ENCODE results near the gene BABAM2. TPM values are rescaled to one million over a fixed set of nuclear protein-coding genes. Genes with fewer than 3 reads are reported as not detected.

BABAM2 gene
- total RNA-seq, 4 donors from 2014 or later, result 33.3 to 48.9 (median 37.9) TPM

DNA sequence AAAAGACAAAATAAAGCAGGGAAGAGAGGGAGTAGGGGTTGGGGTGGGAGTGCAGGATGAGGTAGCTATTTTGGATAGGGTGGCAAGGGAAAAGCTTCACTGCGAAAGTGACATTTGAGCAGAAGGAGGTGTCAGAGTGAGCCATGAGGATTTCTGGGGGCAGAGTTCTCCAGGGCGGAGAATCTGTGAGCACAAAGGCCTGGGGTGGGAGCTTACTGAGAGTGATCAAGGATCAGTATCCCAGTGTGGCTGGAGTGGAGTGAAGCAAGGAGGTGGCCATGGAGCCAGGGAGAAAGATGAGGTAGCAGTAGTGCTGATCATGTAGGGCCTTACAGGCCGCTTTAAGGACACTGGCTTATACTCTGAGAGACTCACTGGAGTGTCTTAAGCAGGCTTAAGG lies 291.3 kb downstream of the BABAM2 start:
- in situ Hi-C loops (cut with MboI; ENCODE audit: low pct_ligation_motif_present in 1 of 4, low pct_unique_long_range_greater_than_20kb in 1 of 4, low sequenced_read_pairs in 3 of 4) (no loop called here), intact Hi-C loops (cut with DNase I; ENCODE audit: low total_unique reads) (no loop called here)
- no peaks in the 10 kb centered on the region for H3K4me1 ChIP-seq
- no peak for TF ChIP-seq POLR2AphosphoS5 (IDR thresholded peaks at IDR 0.05)
- no peak for TF ChIP-seq POLR2A (IDR thresholded peaks at IDR 0.05)
- no peak for TF ChIP-seq EP300 (IDR thresholded peaks at IDR 0.05; ENCODE audit: low read depth)
- TF ChIP-seq CTCF (IDR thresholded peaks at IDR 0.05), result no peak
- H3K36me3 ChIP-seq, result peaks cover 0 to 4% (median 0%) of the 10 kb centered on the region in 4 donors
- no peak overlapping the region for H3K4me3 ChIP-seq
- WGBS, 2 donors (ENCODE audit: low coverage in 1 of 2), result 78 to 94% methylated on average over 1 to 3 of the region's 3 CpGs
- H3K27me3 ChIP-seq, result no peaks in the 10 kb centered on the region
- no peak overlapping the region for H3K27ac ChIP-seq
- peaks cover 0 to 4% of the 10 kb centered on the region in 2 donors for H3K9me3 ChIP-seq
- DNase-seq, result no peak

GRCh38 chr2:28182348-28182747 lies 291.8 kb downstream of the BABAM2 start:
- WGBS, 2 donors (ENCODE audit: low coverage in 1 of 2), result 85 to 89% methylated on average over 3 to 6 of the region's 6 CpGs
- no peaks in the 10 kb centered on the region for H3K4me1 ChIP-seq
- intact Hi-C loops (cut with DNase I; ENCODE audit: low total_unique reads) (no loop called here), in situ Hi-C loops (cut with MboI; ENCODE audit: low pct_ligation_motif_present in 1 of 4, low pct_unique_long_range_greater_than_20kb in 1 of 4, low sequenced_read_pairs in 3 of 4) (no loop called here)
- no peak overlapping the region for H3K27ac ChIP-seq
- no peak overlapping the region for H3K4me3 ChIP-seq
- DNase-seq, result no peak
- no peaks in the 10 kb centered on the region for H3K27me3 ChIP-seq
- TF ChIP-seq EP300 (IDR thresholded peaks at IDR 0.05; ENCODE audit: low read depth) (no peak), POLR2AphosphoS5 (IDR thresholded peaks at IDR 0.05) (no peak), POLR2A (IDR thresholded peaks at IDR 0.05) (no peak), CTCF (IDR thresholded peaks at IDR 0.05) (no peak)
- no peaks in the 10 kb centered on the region for H3K36me3 ChIP-seq
- H3K9me3 ChIP-seq, result no peaks in the 10 kb centered on the region

- TF ChIP-seq EP300 (IDR thresholded peaks at IDR 0.05; ENCODE audit: low read depth), result no peak
- TF ChIP-seq POLR2A (IDR thresholded peaks at IDR 0.05), result no peak
- no peak for TF ChIP-seq CTCF (IDR thresholded peaks at IDR 0.05)
- TF ChIP-seq POLR2AphosphoS5 (IDR thresholded peaks at IDR 0.05), result no peak
- Histone ChIP-seq H3K4me1 (no peaks in the 10 kb centered on the region), H3K4me3 (no peak overlapping the region), H3K27ac (no peak overlapping the region), H3K36me3 (no peaks in the 10 kb centered on the region), H3K27me3 (no peaks in the 10 kb centered on the region), H3K9me3 (no peaks in the 10 kb centered on the region)
- intact Hi-C loops (cut with DNase I; ENCODE audit: low total_unique reads), result no loop called here
- 61 to 89% methylated on average over 5 of the region's 5 CpGs for WGBS, 2 donors (ENCODE audit: low coverage in 1 of 2)
- in situ Hi-C loops (cut with MboI; ENCODE audit: low pct_ligation_motif_present in 1 of 4, low pct_unique_long_range_greater_than_20kb in 1 of 4, low sequenced_read_pairs in 3 of 4), result no loop called here
- no peak for DNase-seq
These were observed 294.6 kb downstream of the BABAM2 start for GRCh38 chr2:28185153-28185552.

DNA sequence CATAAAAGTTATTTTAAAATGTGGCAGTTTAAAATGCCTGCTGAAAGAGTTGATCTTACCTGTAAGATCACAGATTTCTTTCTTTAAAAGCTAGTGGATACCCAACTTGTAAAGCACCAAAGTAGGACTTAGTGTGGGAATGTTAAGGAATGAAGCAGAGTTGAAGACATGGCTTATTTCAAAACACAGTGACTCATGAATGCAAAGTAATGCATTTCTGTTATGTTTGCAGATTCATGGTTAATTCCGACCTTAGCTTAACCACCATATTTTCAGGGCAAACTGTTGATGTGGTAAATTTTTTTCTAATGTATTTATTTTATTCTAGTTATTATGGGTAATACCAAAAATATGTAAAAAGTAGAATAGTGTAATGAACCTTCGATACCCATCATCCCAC lies 295.4 kb downstream of the BABAM2 start:
- DNase-seq, result no peak
- no peak overlapping the region for H3K27ac ChIP-seq
- in situ Hi-C loops (cut with MboI; ENCODE audit: low pct_ligation_motif_present in 1 of 4, low pct_unique_long_range_greater_than_20kb in 1 of 4, low sequenced_read_pairs in 3 of 4), result no loop called here
- no peak overlapping the region for H3K4me3 ChIP-seq
- no peaks in the 10 kb centered on the region for H3K36me3 ChIP-seq
- no peaks in the 10 kb centered on the region for H3K4me1 ChIP-seq
- no peaks in the 10 kb centered on the region for H3K9me3 ChIP-seq
- H3K27me3 ChIP-seq, result no peaks in the 10 kb centered on the region
- 93 to 100% methylated on average over 2 of the region's 2 CpGs for WGBS, 2 donors (ENCODE audit: low coverage in 1 of 2)
- intact Hi-C loops (cut with DNase I; ENCODE audit: low total_unique reads), result no loop called here
- TF ChIP-seq POLR2AphosphoS5 (IDR thresholded peaks at IDR 0.05) (no peak), CTCF (IDR thresholded peaks at IDR 0.05) (no peak)

All from transverse colon (tissue), 4 donors.